ENCODE data around the gene DSE. TPM values are rescaled to one million over a fixed set of nuclear protein-coding genes. Genes with fewer than 3 reads are reported as not detected.

The DSE gene
- polyA plus RNA-seq, 3 donors = 14.6 to 36.5 (median 28.4) TPM

- Histone ChIP-seq H3K4me3 (replicated peaks in 1 of 3; ENCODE audit: low read depth in 2 of 3, low read length in 3 of 3) (no peak overlapping the region), H3K27ac (ENCODE audit: low read depth in 1 of 2, low read length in 2 of 2) (no peak overlapping the region), H4K20me1 (ENCODE audit: insufficient read depth, low read length) (no peaks in the 10 kb centered on the region), H3K36me3 (replicated peaks in 1 of 2; ENCODE audit: control insufficient read depth in 1 of 2, insufficient read depth in 2 of 2, low read length in 2 of 2) (no peaks in the 10 kb centered on the region), H3K9ac (ENCODE audit: insufficient read depth, low read length, poor library complexity, severe bottlenecking) (no peak overlapping the region), H3K9me3 (replicated peaks in 1 of 2; ENCODE audit: control insufficient read depth in 1 of 2, insufficient read depth in 1 of 2, low read length in 2 of 2) (no peaks in the 10 kb centered on the region), H3K79me2 (ENCODE audit: insufficient read depth, low read length) (no peaks in the 10 kb centered on the region), H3K27me3 (ENCODE audit: control insufficient read depth in 2 of 2, insufficient read depth in 2 of 2, low read length in 2 of 2) (no peaks in the 10 kb centered on the region), H3K4me2 (replicated peaks; ENCODE audit: extremely low read depth, low read length, poor library complexity, severe bottlenecking) (no peak overlapping the region), H3K4me1 (ENCODE audit: control insufficient read depth in 1 of 2, insufficient read depth in 2 of 2, low read length in 2 of 2) (peaks cover 42 to 61% of the 10 kb centered on the region in 2 donors), H2AFZ (ENCODE audit: insufficient read depth, low read depth, low read length, poor library complexity, severe bottlenecking) (no peak overlapping the region)
- Mint-ChIP-seq H3K9me3 (peaks cover 0 to 2% (median 0%) of the 10 kb centered on the region in 7 donors), H3K4me3 (no peak overlapping the region), H3K36me3 (no peaks in the 10 kb centered on the region), H3K27ac (peak overlapping the region in 4 of 7 donors; percentile 9 to 69 (median 36)), H3K4me1 (peaks cover 53% of the 10 kb centered on the region), H3K27me3 (ENCODE audit: low read depth in 3 of 3) (peaks cover 0 to 2% (median 0%) of the 10 kb centered on the region in 3 donors)
- no peak for TF ChIP-seq CTCF (IDR thresholded peaks at IDR 0.05)
- DNase-seq = no peak
- WGBS (ENCODE audit: insufficient coverage) = 71% methylated on average over 5 of the region's 5 CpGs
- intact Hi-C loops (cut with micrococcal nuclease) = loop anchor here (5.0 to 10.0 kb wide), 4 partner anchors 58 to 150 kb away; partner anchors contain the start of gene DSE (in 1 of the 2)
These were observed 74.4 kb downstream of the DSE start for GRCh38 chr6:116445102-116445501.

GRCh38 chr6:116446399-116446798 is 75.7 kb downstream of the DSE start:
- peaks cover 0 to 2% (median 0%) of the 10 kb centered on the region in 7 donors for H3K9me3 Mint-ChIP-seq
- DNase-seq = peak; percentile 83 to 94 (median 92)
- Histone ChIP-seq H2AFZ (ENCODE audit: insufficient read depth, low read depth, low read length, poor library complexity, severe bottlenecking) (no peak overlapping the region), H3K9ac (ENCODE audit: insufficient read depth, low read length, poor library complexity, severe bottlenecking) (no peak overlapping the region), H3K27ac (ENCODE audit: low read depth in 1 of 2, low read length in 2 of 2) (peak overlapping the region; percentile 65 to 91), H3K4me1 (ENCODE audit: control insufficient read depth in 1 of 2, insufficient read depth in 2 of 2, low read length in 2 of 2) (peaks cover 55 to 74% of the 10 kb centered on the region in 2 donors), H4K20me1 (ENCODE audit: insufficient read depth, low read length) (no peaks in the 10 kb centered on the region), H3K79me2 (ENCODE audit: insufficient read depth, low read length) (no peaks in the 10 kb centered on the region), H3K27me3 (ENCODE audit: control insufficient read depth in 2 of 2, insufficient read depth in 2 of 2, low read length in 2 of 2) (no peaks in the 10 kb centered on the region), H3K4me2 (replicated peaks; ENCODE audit: extremely low read depth, low read length, poor library complexity, severe bottlenecking) (peak overlapping the region; percentile 37), H3K9me3 (replicated peaks in 1 of 2; ENCODE audit: control insufficient read depth in 1 of 2, insufficient read depth in 1 of 2, low read length in 2 of 2) (no peaks in the 10 kb centered on the region), H3K36me3 (replicated peaks in 1 of 2; ENCODE audit: control insufficient read depth in 1 of 2, insufficient read depth in 2 of 2, low read length in 2 of 2) (no peaks in the 10 kb centered on the region), H3K4me3 (replicated peaks in 1 of 3; ENCODE audit: low read depth in 2 of 3, low read length in 3 of 3) (no peak overlapping the region)
- H3K36me3 Mint-ChIP-seq = no peaks in the 10 kb centered on the region
- H3K27ac Mint-ChIP-seq = peak overlapping the region; percentile 86 to 96 (median 94)
- H3K4me3 Mint-ChIP-seq = no peak overlapping the region
- TF ChIP-seq CTCF (IDR thresholded peaks at IDR 0.05) = no peak
- WGBS (ENCODE audit: insufficient coverage) = no CpG with 5 or more reads among the region's 1 CpG
- intact Hi-C loops (cut with micrococcal nuclease) = loop anchor here (5.0 to 10.0 kb wide), 4 partner anchors 59 to 152 kb away; partner anchors contain the start of gene DSE (in 1 of the 2)
- peaks cover 0 to 2% (median 0%) of the 10 kb centered on the region in 3 donors for H3K27me3 Mint-ChIP-seq (ENCODE audit: low read depth in 3 of 3)
- peaks cover 65% of the 10 kb centered on the region for H3K4me1 Mint-ChIP-seq
